ENCODE results near the gene DRAXIN.

- no peak for TF ChIP-seq SP1 (IDR thresholded peaks at IDR 0.05)
- TF ChIP-seq TARDBP (IDR thresholded peaks at IDR 0.05): no peak
- TF ChIP-seq ZNF384 (IDR thresholded peaks at IDR 0.05): no peak
- TF ChIP-seq L3MBTL2 (conservative IDR thresholded peaks at IDR 0.05): no peak
- TF ChIP-seq SUZ12 (IDR thresholded peaks at IDR 0.05): no peak
- no peak for TF ChIP-seq FOXM1 (IDR thresholded peaks at IDR 0.05; ENCODE audit: borderline replicate concordance)
Observed at GRCh38 chr1:11645270-11645669, 46.2 kb upstream of the DRAXIN start.
